ENCODE data around the gene LHX2.

GRCh38 chr9:124005029-124005771 lies 6.4 kb upstream of the LHX2 start:
- TF ChIP-seq RAD21 (CRISPR knock-in tag; IDR thresholded peaks at IDR 0.05) (no peak), ZFP36 (IDR thresholded peaks at IDR 0.05; ENCODE audit: borderline replicate concordance, low read depth, low read length, partially characterized antibody) (no peak), PLRG1 (conservative IDR thresholded peaks at IDR 0.05) (no peak), SIN3A (IDR thresholded peaks at IDR 0.05; ENCODE audit: borderline replicate concordance, low read depth, low read length) (no peak), CTCF (CRISPR knock-in tag; IDR thresholded peaks at IDR 0.05) (no peak), ZNF207 (IDR thresholded peaks at IDR 0.05; ENCODE audit: borderline replicate concordance) (no peak), DPF2 (CRISPR knock-in tag; IDR thresholded peaks at IDR 0.05; ENCODE audit: borderline replicate concordance, low read depth) (no peak), TCF12 (IDR thresholded peaks at IDR 0.05) (no peak), TCF12 (CRISPR knock-in tag; IDR thresholded peaks at IDR 0.05) (no peak), KLF13 (CRISPR knock-in tag; IDR thresholded peaks at IDR 0.05) (no peak), MED13 (CRISPR knock-in tag; IDR thresholded peaks at IDR 0.05) (no peak), RBAK (CRISPR knock-in tag; IDR thresholded peaks at IDR 0.05) (no peak), HMGXB4 (CRISPR knock-in tag; IDR thresholded peaks at IDR 0.05; ENCODE audit: borderline replicate concordance in 1 of 2, low read depth in 1 of 2) (no peak)
- TF ChIP-seq, protein P1, sequence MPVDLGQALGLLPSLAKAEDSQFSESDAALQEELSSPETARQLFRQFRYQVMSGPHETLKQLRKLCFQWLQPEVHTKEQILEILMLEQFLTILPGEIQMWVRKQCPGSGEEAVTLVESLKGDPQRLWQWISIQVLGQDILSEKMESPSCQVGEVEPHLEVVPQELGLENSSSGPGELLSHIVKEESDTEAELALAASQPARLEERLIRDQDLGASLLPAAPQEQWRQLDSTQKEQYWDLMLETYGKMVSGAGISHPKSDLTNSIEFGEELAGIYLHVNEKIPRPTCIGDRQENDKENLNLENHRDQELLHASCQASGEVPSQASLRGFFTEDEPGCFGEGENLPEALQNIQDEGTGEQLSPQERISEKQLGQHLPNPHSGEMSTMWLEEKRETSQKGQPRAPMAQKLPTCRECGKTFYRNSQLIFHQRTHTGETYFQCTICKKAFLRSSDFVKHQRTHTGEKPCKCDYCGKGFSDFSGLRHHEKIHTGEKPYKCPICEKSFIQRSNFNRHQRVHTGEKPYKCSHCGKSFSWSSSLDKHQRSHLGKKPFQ (CRISPR knock-in tag; IDR thresholded peaks at IDR 0.05; ENCODE audit: insufficient replicate concordance) = no peak

Data from HepG2 (cell line).